NCI-H748 treated with DMSO at 0.1 percent for 48 hours (cell line): ENCODE results near the gene GALM.
"Not testable (repeated sequence)": the region's sequence is repeated elsewhere in the genome, so short reads cannot be mapped to it uniquely, and the experiment has no call there.

ENCODE experiments used
- DNase-seq: peaks from one replicate; lab custom pipeline; 2025; lab: John Stamatoyannopoulos, UW

Gene GALM

GRCh38 chr2:38682008-38682575, 16.2 kb downstream of the GALM start:
- DNase-seq: no peak

GRCh38 chr2:38682620-38683019, 16.7 kb downstream of the GALM start:
- DNase-seq: not testable (repeated sequence)

GRCh38 chr2:38683766-38684165, 17.9 kb downstream of the GALM start:
- no peak for DNase-seq

DNA sequence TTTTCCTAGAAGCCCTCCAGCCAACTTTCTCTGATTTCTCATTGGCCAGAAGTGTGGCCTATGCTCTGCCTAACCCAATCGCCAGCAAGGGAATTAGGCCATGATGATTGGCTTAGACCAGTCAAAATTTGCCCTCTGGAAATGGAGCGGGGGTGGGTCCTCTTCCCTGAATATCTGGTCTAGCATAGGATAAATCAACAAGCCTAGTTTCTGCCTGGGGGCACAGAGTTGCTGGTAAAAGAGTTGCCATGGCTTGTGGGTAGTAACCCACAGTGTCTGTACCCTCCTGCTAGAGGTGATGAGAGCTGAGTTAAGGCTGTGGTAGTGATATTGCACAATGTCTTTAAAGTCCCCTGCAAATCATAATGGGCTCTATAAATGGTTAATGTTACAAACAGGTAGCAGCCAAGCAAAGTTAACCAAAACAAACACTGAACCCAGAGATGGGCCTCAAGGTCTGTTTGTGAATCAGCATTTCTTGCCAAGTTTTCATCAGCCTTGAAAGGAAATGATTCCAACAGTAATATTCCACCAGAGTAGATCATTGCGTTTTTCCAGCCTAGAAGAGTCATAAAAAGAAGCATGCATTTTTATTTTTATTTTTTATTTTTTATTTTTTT, 19.3 kb downstream of the GALM start:
- DNase-seq: no peak

DNA sequence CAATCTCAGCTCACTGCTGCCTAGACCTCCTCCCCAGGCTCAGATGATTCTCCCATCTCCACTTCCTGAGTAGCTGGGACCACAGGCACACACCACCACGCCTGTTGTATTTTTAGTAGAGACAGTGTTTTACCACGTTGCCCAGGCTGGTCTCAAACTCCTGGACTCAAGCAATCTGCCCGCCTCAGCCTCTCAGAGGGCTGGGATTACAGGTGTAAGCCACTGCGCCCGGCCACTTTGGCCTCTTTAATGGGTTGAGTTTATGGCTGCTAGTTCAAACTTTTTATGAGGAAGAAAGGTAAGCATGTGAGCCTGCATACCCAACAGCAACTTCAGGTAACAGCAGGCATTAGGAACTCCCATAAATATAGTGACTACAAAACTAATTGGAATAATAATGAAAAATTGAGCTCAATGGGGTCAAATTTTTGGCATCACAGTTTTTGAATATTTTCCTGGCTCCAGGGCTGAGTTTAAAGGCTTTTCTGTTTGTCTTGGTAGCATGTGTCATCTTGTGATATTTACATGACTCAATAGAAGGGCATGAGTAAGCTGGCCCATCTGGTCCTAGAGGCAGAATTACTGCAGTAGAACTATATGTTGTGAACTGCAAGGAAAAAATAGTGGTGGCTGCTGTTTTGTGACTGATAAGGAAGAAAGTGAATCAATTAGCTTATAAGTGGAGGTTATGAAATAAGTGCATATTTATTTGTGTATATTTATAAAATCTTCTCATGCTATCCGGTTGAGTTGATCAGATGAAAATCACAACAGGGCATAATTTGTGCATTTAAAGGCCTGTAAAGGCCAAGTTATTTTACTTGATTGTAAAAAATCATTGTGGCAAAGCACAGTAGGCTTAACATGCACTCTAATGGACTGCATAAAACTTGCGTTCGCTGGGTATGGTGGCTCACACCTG, 24.8 kb downstream of the GALM start:
- no peak for DNase-seq

DNA sequence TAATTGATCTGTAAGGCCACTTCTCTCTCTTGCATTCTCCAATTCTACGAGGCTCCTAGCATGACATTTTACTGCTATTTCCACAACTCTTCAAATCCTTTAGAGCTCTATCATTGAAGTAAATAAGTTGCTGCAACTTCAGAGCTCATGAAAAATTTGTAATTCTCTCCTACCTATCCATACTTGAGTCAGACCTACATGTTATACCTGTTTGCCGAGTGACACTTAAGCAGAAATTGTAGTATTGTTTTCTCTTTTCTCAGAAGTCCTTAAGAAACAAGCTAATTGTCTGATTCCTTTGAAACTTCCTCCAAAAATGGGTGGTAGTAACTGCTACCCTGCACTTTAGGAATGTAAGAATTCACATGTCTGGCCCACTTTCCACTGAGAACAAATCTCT, 26.1 kb downstream of the GALM start:
- no peak for DNase-seq

DNA sequence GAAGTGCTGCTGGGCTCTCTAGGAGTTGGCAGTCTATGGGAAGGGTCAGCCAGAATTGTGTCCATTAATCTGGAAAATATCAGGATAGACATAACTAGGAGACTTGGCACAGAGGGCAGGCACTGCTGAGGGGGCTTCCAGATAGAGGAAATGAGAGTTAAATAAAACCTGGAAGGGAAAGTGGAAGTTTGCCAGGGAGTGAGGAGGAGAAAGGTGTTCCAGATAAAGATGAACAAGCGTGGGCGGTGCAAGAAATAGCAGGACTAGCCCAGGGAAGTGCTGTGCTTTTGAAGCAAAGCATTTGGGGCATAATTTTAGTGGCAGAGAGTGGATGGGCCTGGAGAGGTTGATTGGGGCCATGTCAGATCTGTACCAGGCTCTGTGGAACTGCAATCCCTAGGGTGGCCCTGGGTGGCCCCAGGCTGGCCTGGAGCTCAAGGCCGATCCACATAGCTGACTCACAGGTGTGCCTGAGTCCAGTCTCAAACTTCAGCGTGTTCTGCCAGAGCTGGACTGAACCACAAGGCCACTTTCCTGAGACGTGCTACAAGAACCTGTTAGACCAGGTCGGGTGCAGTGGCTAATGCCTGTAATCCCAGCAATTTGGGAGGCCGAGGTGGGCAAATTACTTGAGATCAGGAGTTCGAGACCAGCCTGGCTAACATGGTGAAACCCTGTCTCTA, 26.9 kb downstream of the GALM start:
- DNase-seq: no peak

GRCh38 chr2:38697116-38697840, 31.4 kb downstream of the GALM start:
- no peak for DNase-seq

GRCh38 chr2:38698467-38699003, 32.6 kb downstream of the GALM start:
- no peak for DNase-seq

DNA sequence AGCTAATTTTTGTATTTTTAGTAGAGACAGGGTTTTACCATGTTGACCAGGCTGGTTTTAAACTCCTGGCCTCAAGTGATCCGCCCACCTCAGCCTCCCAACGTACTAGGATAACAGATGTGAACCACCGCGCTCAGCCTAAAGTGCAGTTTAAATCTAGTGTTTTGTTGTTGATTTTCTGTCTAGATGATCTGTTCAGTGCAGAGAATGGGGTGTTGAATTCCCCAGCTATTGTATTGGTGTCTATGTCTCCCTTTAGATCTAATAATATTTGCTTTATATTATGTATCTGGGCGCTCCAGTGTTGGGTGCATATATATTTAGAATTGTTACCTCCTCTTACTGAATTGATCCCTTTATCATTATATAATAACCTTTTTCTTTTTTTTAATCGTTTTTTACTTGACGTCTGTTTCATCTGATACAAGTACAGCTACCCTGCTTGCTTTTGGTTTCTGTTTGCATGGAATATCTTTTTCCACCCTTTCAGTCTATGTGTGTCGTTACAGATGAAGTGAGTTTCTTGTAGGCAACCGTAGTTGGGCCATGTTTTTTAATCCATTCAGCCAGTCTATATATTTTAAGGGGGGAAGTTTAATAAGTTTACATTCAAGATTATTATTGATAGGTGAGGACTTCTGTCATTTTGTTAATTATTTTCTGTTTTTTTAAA, 34.3 kb downstream of the GALM start:
- DNase-seq: no peak

DNA sequence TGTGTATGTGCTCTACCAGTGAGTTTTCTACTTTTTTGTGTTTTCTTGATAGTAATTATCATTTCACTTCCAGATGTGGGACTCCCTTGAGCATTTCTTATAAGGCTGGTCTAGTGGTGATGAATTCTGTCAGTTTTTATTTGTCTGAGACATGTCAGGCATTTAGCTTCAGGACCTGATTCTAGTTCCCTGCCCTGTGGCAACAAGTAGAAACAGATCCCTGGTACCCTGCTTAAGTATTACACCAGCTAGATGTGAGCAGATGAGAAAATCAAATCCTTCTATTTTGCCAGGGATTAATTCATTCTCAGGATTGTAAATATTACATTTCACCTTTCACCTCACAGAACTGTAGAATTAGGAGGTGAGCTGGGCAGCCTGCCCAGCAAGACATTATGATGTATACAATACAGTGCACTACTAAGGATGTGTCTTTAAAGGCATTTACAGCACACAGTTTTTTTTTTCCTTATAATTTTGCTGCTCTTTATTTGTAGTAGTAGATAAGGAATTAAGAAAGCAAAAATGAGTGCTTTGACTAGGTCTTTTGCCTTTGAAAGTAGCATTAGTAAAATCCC, 35.1 kb downstream of the GALM start:
- no peak for DNase-seq

DNA sequence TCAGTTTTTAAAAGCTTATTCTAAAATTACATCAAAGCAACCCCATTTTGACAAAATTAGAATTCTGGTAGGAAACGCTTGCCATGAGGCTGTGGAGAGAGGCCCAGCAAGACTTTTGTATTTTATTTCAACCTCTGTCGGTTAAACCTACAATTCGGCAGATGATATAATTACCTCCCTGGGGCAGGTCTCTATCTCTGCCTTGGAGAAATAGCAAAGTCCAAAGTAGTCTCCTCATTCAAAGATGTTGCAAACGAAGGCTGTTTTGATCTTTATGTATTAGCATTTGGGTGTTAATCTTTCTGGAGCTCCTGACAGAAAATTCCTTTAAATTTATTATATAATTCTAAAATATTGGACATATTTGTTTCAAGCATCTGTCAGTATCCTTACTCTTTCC, 35.6 kb downstream of the GALM start:
- no peak for DNase-seq

GRCh38 chr2:38702413-38702812, 36.5 kb downstream of the GALM start:
- no peak for DNase-seq

DNA sequence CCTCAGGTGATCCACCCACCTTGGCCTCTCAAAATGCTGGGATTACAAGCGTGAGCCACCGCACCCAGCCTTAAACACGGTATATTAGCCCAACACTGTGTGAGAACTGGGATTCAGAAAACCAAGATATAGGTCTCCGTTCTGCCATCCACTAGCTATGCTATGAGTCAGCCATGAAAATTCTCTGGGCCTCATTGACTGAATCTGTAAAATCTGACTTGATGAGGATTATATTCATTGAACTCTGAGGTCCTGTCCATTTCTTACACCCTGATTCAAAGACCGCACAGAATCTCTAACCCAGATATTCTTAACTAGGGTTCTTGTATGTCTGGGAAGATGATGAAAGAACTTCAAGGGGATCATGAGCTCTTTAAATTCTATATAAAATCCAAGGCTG, 37.4 kb downstream of the GALM start:
- DNase-seq: not testable (repeated sequence)

DNA sequence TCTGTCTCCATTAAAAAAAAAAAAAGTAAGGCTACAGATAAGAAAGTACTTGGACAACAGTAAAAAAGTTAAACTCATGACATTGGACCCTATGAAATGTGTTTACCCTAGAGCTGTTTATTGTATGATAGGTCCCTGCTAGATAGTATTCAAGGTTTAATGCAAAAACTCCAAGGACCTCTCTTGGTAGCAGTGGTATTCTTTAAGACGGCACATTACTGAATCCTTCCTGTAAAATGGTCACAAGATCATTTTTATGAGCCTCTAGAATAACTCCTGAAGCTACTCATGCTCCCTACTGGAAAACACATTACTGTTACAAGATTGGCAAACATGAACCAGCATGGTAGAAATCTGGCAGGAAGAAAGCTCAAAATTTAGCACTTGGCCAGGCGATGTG, 38.8 kb downstream of the GALM start:
- no peak for DNase-seq

DNA sequence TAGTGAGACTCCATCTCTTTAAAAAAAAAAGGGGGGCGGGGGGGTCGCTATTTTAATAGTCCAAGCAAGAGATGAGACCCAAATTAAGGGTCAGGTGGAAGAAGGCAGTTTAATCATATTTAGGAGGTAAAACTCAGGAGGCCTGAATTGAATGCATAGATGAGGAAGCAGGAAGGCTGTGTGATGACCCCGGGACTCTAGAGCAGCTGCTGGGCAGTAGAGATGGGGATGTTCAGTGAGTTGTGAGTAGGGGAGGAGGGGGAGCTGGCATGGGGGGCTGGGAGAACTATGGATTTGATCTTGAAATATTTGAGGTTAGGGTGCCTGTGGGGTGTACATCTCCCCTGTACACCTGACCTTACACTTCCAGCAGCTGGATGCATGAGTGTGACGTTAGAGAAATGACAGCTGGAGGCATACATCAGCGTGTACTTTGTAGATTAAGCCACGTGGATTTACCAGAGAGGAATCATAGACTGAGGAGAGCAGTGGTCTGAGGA, 41.0 kb downstream of the GALM start:
- no peak for DNase-seq

GRCh38 chr2:38708491-38708890, 42.6 kb downstream of the GALM start:
- not testable (repeated sequence) for DNase-seq

GRCh38 chr2:38708900-38709566, 43.1 kb downstream of the GALM start:
- no peak for DNase-seq

DNA sequence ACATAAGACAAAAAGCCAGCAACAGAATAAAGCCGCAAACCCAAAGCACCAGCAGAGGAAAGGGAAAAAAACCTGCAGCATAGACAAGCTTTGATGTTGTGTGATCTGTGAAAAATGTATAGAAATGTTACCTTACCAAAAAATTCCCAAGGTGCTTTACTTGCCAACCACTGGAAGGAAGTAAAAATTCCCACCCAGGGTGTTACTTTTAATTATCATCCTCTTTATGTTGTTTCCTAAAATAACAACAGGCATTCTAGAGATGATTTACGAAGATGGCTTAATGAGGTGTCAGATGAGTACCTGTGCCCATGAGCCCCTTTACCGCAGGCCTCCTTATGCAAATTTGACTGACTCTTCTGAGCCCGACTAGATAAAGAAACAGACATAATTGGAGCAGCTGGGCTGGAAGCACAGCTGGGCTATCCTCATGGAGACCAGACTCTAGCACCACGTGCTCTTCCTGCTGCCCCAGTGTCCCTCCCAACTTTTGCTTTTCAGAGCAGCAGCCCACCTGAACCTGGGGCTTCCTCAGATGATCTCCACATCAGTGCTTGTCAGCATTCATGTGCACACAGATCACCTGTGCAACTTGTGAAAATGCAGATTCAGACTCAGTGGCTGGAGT, 43.8 kb downstream of the GALM start:
- DNase-seq: no peak
